HG03060 (cell line): Measurements from ENCODE around the gene RPS21.

Experiments used
- ATAC-seq: cut with Tn5 transposase; IDR thresholded peaks from one replicate; pipeline ENCODE4 v1.9.1; 2021; ENCODE audit warnings: low read depth, moderate number of reproducible peaks; ENCODE audit not compliant: unreplicated experiment

Gene RPS21

GRCh38 chr20:62376112-62377063 is 10.5 kb upstream of the RPS21 start:
- no peak for ATAC-seq

- ATAC-seq = no peak
Observed at GRCh38 chr20:62377064-62377461, 9.8 kb upstream of the RPS21 start.

GRCh38 chr20:62377615-62378178 is 9.2 kb upstream of the RPS21 start:
- no peak for ATAC-seq

GRCh38 chr20:62378215-62378614 is 8.7 kb upstream of the RPS21 start:
- ATAC-seq = no peak

GRCh38 chr20:62381202-62381797 is 5.6 kb upstream of the RPS21 start:
- ATAC-seq = no peak

- no peak for ATAC-seq
Observed at GRCh38 chr20:62381842-62382241, 5.1 kb upstream of the RPS21 start.

GRCh38 chr20:62382306-62383198 is 4.4 kb upstream of the RPS21 start:
- ATAC-seq = no peak

- no peak for ATAC-seq
Observed at GRCh38 chr20:62387219-62387913, 463 bp downstream of the RPS21 start.

- no peak for ATAC-seq
Observed at GRCh38 chr20:62387933-62388635, 1.2 kb downstream of the RPS21 start.

GRCh38 chr20:62388839-62389600 is 2.1 kb downstream of the RPS21 start:
- ATAC-seq = no peak

GRCh38 chr20:62389601-62390087 is 2.7 kb downstream of the RPS21 start:
- ATAC-seq = no peak

GRCh38 chr20:62390317-62391164 is 3.6 kb downstream of the RPS21 start:
- ATAC-seq = no peak

- no peak for ATAC-seq
Observed at GRCh38 chr20:62391165-62392076, 4.5 kb downstream of the RPS21 start.

- no peak for ATAC-seq
Observed at GRCh38 chr20:62392077-62392418, 5.1 kb downstream of the RPS21 start.

- no peak for ATAC-seq
Observed at GRCh38 chr20:62392621-62393334, 5.9 kb downstream of the RPS21 start.

- no peak for ATAC-seq
Observed at GRCh38 chr20:62393335-62393665, 6.4 kb downstream of the RPS21 start.
